Stimulated activated CD4-positive, alpha-beta T cell treated with anti-CD3 and anti-CD28 coated beads, Interleukin-2, amount 100 ng/mL, for 48 hours (primary cell): ENCODE results near the gene PARP8.

Experiments
- DNase-seq, 2 donors: peaks; one replicate each; pipeline ENCODE4 v3.0.0-alpha.2; 2020

The PARP8 gene

GRCh38 chr5:50855001-50855400 lies 188.6 kb downstream of the PARP8 start:
- no peak for DNase-seq

GRCh38 chr5:50856401-50857119 lies 190.1 kb downstream of the PARP8 start:
- no peak for DNase-seq

DNA sequence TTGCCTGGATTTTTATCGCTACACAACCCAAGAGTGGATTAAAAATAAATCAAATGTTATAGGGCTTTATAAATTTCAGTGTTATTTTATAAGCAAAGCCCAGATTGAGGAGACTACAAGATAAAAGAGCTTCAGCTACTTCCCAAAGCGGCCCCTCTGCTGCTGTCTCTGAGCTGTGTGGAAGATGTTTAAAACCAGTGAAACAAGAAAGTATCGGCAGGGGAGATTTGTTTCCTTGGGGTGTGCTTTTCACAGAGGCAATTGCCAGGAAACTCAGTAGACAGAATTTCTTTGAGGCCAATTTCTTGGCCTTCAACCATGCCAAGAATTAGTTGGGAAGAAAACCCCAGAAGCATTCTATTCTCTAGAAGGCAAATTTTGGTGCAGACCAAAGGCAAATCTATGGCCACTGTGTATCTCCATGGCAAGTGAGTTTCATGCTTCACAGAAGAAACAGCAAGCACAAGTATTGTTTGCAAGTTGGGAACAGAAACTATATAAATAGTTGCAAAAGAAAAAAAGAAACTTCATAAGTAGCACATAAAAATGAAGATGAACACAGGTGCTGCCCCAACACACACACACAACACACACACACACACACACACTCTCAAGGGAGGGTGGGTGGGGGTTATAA lies 197.2 kb downstream of the PARP8 start:
- no peak for DNase-seq

GRCh38 chr5:50864466-50864865 lies 198.0 kb downstream of the PARP8 start:
- DNase-seq, result no peak

DNA sequence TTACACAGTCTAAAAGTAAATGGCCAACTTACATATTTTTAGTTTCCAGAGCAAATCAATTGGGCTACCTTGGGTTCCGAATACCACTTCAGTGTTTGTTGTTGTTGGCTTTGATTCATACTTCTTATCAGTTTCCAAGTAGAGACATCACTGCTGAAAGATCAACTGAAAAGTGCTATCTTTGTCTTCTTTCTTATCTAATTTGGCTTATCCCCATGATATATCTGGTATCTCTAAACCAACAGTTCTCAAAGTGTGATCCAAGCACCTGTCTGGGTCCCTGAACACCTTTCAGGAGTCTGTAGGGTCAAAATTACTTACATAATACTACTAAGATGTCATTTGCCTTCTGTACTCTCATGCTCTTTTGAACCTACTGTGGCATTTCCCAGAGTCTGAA lies 200.0 kb downstream of the PARP8 start:
- DNase-seq, result no peak

DNA sequence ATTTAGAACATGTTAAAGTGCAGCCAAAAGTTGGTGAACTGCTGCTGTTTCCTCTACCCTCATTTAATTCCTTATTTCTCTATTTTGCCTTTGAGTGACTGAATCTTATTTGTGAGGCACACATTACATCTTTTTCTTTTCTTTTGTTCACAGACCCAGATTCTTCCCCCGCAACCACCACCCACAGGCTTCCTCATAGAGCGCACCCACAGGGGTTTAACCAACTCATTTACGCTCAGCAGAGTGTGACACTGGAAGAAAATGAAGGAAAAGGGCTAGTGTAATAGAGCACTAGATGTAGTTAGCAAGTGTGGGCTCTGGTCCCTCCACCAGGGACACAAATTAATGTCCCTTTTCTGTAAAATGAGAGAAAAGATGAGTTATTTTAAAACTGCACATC lies 200.7 kb downstream of the PARP8 start:
- no peak for DNase-seq

GRCh38 chr5:50873595-50874277 lies 207.3 kb downstream of the PARP8 start:
- no peak for DNase-seq

DNA sequence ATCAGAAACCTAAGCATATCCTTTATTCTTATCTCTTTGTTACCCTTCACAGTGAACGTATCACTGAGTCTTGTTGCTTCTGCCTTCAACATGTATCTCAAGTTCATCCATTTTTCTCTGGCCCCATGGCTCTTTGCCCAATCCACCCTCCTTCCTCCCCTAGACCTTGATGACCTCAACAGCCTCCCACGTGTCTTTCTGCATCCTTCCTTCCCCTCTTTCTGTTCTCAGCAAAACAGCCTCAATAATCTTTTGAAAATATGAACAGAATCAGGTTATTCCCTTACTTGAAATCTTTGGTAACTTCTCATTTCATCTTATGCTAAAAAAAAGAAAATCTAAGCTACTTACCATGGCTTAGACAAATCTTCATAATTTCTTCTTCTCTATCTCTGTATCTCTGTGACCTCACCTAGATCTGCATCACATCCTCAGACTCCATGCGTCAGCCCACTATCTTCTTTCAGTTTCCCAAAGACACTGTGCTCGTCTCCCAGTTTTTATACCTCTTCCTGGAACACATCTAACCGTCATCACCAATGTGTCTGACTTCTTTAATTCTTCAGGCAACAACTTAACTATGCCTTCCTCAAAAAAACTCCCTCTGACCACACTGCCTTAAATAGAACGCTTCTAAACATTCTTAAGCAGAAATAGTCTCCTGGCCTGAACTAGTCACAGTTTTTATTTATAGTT lies 208.0 kb downstream of the PARP8 start:
- no peak for DNase-seq

GRCh38 chr5:50875002-50875344 lies 208.5 kb downstream of the PARP8 start:
- DNase-seq, result no peak

- no peak for DNase-seq
Observed at GRCh38 chr5:50878470-50878869, 212.0 kb downstream of the PARP8 start.

DNA sequence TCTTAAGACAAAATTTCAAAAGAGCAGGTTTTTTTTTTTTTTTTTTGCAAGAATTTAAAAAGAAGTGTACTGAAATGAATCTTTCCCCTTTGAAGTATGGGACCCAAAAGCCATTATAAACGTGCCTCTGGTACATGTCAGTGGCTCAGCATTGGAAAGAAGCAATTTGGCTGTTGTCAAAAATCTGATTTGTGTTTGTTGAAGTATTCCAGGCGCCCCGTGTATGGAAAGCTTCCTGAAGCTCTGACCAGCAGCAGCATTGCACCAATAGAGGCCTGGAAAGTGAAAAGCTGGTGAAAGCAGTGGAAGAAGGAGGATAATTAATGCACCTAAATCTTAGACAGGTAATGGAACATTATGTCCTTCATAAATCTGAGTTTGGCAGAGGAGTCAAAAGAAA lies 215.0 kb downstream of the PARP8 start:
- DNase-seq, result no peak

GRCh38 chr5:50886657-50887345 lies 220.4 kb downstream of the PARP8 start:
- no peak for DNase-seq

- no peak for DNase-seq
Observed at GRCh38 chr5:50887889-50888633, 221.6 kb downstream of the PARP8 start.

GRCh38 chr5:50888751-50889150 lies 222.3 kb downstream of the PARP8 start:
- DNase-seq, result no peak

- no peak for DNase-seq
Observed at GRCh38 chr5:50889790-50890189, 223.4 kb downstream of the PARP8 start.
